ENCODE data around the gene ABHD17A. TPM values are rescaled to one million over a fixed set of nuclear protein-coding genes. Genes with fewer than 3 reads are reported as not detected.

Gene ABHD17A
- total RNA-seq, 1 experiment from 2014 or later = 39.5 TPM

GRCh38 chr19:1884719-1885334 is 469 bp downstream of the ABHD17A start:
- ChIA-PET CTCF (interaction anchor here (0.7 to 1.2 kb wide), 2 partner anchors 20 to 213 kb away, joined by 4 read pairs; no protein-coding TSS in a partner anchor), POLR2A (interaction anchor here (0.5 to 3.0 kb wide), 17 partner anchors 9 to 900 kb away, joined by 3 to 35 read pairs (median 3); no protein-coding TSS in a partner anchor)
- DNase-seq (ENCODE audit: unreplicated experiment) = no peak
- Mint-ChIP-seq H3K9me3 (ENCODE audit: unreplicated experiment) (no peaks in the 10 kb centered on the region), H3K4me1 (ENCODE audit: insufficient read depth, unreplicated experiment) (peaks cover 22% of the 10 kb centered on the region), H3K36me3 (ENCODE audit: insufficient read depth, unreplicated experiment) (no peaks in the 10 kb centered on the region), H3K27ac (ENCODE audit: low read depth, unreplicated experiment) (peak overlapping the region; percentile 87), H3K4me3 (ENCODE audit: unreplicated experiment) (peak overlapping the region; percentile 85), H3K27me3 (ENCODE audit: insufficient read depth, unreplicated experiment) (no peaks in the 10 kb centered on the region)
- TF ChIP-seq CTCF (IDR thresholded peaks at IDR 0.05; ENCODE audit: unreplicated experiment) = no peak
- intact Hi-C loops (cut with micrococcal nuclease) = loop anchor here (1.0 kb wide), 1 partner anchor 21 kb away; no protein-coding TSS in a partner anchor
- BruUV-seq (replicated peaks) = no TSS peak

DNA sequence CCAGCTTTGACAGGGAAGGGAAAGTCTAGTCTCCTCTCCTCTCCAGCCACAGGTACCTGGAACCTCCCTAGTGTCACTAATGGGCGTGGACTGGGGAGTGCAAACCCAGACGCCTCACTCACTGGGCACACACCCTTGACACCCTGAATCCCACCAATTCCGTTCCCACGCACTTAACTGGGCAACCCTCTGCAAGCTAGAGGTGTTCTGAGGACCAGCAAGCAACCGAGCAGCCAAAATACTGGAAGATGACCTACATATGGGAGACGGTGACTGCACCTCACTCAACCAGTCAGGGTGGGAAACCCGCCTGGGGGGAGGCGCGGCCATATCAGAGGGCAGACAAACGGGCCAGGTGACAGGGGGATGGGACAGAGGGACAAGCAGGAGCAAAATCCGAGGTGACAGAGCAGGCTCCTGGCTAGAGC is 991 bp downstream of the ABHD17A start:
- ChIA-PET CTCF (interaction anchor here (0.6 to 1.2 kb wide), 4 partner anchors 13 to 213 kb away, joined by 3 to 4 read pairs (median 4); no protein-coding TSS in a partner anchor), POLR2A (interaction anchor here (0.5 to 3.0 kb wide), 15 partner anchors 9 to 867 kb away, joined by 3 to 35 read pairs (median 3); no protein-coding TSS in a partner anchor)
- DNase-seq (ENCODE audit: unreplicated experiment) = no peak
- Mint-ChIP-seq H3K36me3 (ENCODE audit: insufficient read depth, unreplicated experiment) (no peaks in the 10 kb centered on the region), H3K27me3 (ENCODE audit: insufficient read depth, unreplicated experiment) (no peaks in the 10 kb centered on the region), H3K4me1 (ENCODE audit: insufficient read depth, unreplicated experiment) (peaks cover 22% of the 10 kb centered on the region), H3K9me3 (ENCODE audit: unreplicated experiment) (no peaks in the 10 kb centered on the region), H3K4me3 (ENCODE audit: unreplicated experiment) (peak overlapping the region; percentile 85), H3K27ac (ENCODE audit: low read depth, unreplicated experiment) (peak overlapping the region; percentile 87)
- intact Hi-C loops (cut with micrococcal nuclease) = no loop called here
- no peak for TF ChIP-seq CTCF (IDR thresholded peaks at IDR 0.05; ENCODE audit: unreplicated experiment)
- TSS peak; percentile 49 for BruUV-seq (replicated peaks)

DNA sequence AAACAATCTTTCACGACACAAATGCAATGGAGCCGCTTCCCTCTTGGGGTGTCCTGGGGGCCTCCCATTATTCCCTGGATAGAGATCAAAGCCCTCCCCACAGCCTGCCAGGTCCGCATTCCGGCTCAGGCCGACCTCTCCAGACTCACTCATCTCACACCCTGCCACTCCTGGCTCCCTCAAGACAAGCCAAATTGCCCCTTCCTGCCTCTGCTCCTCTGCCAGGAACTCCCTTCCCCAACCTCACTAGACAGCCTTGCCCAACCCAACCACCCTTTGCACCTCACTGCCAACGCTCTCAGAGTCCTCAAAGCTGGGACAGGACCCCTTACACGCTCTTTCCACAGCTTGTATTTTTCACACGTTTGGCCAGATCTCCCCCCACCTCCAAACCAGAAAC is 1.5 kb downstream of the ABHD17A start:
- no TSS peak for BruUV-seq (replicated peaks)
- no peaks in the 10 kb centered on the region for H3K9me3 Mint-ChIP-seq (ENCODE audit: unreplicated experiment)
- peaks cover 22% of the 10 kb centered on the region for H3K4me1 Mint-ChIP-seq (ENCODE audit: insufficient read depth, unreplicated experiment)
- H3K4me3 Mint-ChIP-seq (ENCODE audit: unreplicated experiment) = peak overlapping the region; percentile 85
- H3K27me3 Mint-ChIP-seq (ENCODE audit: insufficient read depth, unreplicated experiment) = no peaks in the 10 kb centered on the region
- ChIA-PET CTCF (interaction anchor here (0.6 to 0.7 kb wide), 2 partner anchors 14 to 46 kb away, joined by 3 read pairs; no protein-coding TSS in a partner anchor), POLR2A (interaction anchor here (0.9 to 3.0 kb wide), 6 partner anchors 8 to 356 kb away, joined by 3 to 35 read pairs (median 4); no protein-coding TSS in a partner anchor)
- peak overlapping the region; percentile 87 for H3K27ac Mint-ChIP-seq (ENCODE audit: low read depth, unreplicated experiment)
- intact Hi-C loops (cut with micrococcal nuclease) = no loop called here
- no peak for TF ChIP-seq CTCF (IDR thresholded peaks at IDR 0.05; ENCODE audit: unreplicated experiment)
- DNase-seq (ENCODE audit: unreplicated experiment) = no peak
- no peaks in the 10 kb centered on the region for H3K36me3 Mint-ChIP-seq (ENCODE audit: insufficient read depth, unreplicated experiment)
